Measurements from ENCODE around the gene GABRR2. TPM values are rescaled to one million over a fixed set of nuclear protein-coding genes. Genes with fewer than 3 reads are reported as not detected.

The GABRR2 gene
- 0.16 and 0.31 TPM in 2 replicates for polyA plus RNA-seq
- not detected in 2 replicates for polyA minus RNA-seq

- Histone ChIP-seq H3F3A (ENCODE audit: insufficient read depth, low read length, poor library complexity, severe bottlenecking) (no peaks in the 10 kb centered on the region), H3K27me3 (ENCODE audit: insufficient read depth, low read depth, low read length) (no peaks in the 10 kb centered on the region), H3K9me2 (ENCODE audit: insufficient read depth, low read length) (no peaks in the 10 kb centered on the region), H3K27ac (ENCODE audit: low read length) (no peak within 1 kb of the TSS), H2AFZ (ENCODE audit: low read depth, low read length) (no peak within 1 kb of the TSS), H3K9me3 (ENCODE audit: low read length) (no peaks in the 10 kb centered on the region), H3K9ac (ENCODE audit: low read length) (no peak within 1 kb of the TSS), H4K20me1 (ENCODE audit: insufficient read depth) (no peaks in the 10 kb centered on the region), H3K4me3 (ENCODE audit: low read length) (no peak within 1 kb of the TSS), H3K79me2 (replicated peaks; ENCODE audit: insufficient read depth, low read length) (no peaks in the 10 kb centered on the region), H3K4me2 (ENCODE audit: low read length) (no peak within 1 kb of the TSS), H3K36me3 (ENCODE audit: insufficient read depth, low read length) (no peaks in the 10 kb centered on the region)
- no peak for TF ChIP-seq POLR2AphosphoS5 (IDR thresholded peaks at IDR 0.05)
- TF ChIP-seq EZH2 (IDR thresholded peaks at IDR 0.05; ENCODE audit: borderline replicate concordance, insufficient read depth, low read length, poor library complexity, severe bottlenecking): no peak
- TF ChIP-seq, protein P1, sequence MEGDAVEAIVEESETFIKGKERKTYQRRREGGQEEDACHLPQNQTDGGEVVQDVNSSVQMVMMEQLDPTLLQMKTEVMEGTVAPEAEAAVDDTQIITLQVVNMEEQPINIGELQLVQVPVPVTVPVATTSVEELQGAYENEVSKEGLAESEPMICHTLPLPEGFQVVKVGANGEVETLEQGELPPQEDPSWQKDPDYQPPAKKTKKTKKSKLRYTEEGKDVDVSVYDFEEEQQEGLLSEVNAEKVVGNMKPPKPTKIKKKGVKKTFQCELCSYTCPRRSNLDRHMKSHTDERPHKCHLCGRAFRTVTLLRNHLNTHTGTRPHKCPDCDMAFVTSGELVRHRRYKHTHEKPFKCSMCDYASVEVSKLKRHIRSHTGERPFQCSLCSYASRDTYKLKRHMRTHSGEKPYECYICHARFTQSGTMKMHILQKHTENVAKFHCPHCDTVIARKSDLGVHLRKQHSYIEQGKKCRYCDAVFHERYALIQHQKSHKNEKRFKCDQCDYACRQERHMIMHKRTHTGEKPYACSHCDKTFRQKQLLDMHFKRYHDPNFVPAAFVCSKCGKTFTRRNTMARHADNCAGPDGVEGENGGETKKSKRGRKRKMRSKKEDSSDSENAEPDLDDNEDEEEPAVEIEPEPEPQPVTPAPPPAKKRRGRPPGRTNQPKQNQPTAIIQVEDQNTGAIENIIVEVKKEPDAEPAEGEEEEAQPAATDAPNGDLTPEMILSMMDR (IDR thresholded peaks at IDR 0.05; ENCODE audit: poor library complexity, severe bottlenecking): no peak
- TF ChIP-seq REST (IDR thresholded peaks at IDR 0.05; ENCODE audit: borderline replicate concordance): no peak
- no peak for TF ChIP-seq MXI1 (conservative IDR thresholded peaks at IDR 0.05; ENCODE audit: poor library complexity, severe bottlenecking)
- no peak for TF ChIP-seq EP300 (conservative IDR thresholded peaks at IDR 0.05; ENCODE audit: poor library complexity, severe bottlenecking)
- TF ChIP-seq SMC3 (conservative IDR thresholded peaks at IDR 0.05; ENCODE audit: poor library complexity): no peak
- no peak for TF ChIP-seq RAD21 (conservative IDR thresholded peaks at IDR 0.05)
- TF ChIP-seq TAF1 (IDR thresholded peaks at IDR 0.05; ENCODE audit: low read depth): no peak
Measured at GRCh38 chr6:89315249-89315885, at the start of gene GABRR2. Gene GABRR2, minus strand, starts transcription at chr6:89315299. Its CDS starts 134 bp downstream, at chr6:89315165.

DNA sequence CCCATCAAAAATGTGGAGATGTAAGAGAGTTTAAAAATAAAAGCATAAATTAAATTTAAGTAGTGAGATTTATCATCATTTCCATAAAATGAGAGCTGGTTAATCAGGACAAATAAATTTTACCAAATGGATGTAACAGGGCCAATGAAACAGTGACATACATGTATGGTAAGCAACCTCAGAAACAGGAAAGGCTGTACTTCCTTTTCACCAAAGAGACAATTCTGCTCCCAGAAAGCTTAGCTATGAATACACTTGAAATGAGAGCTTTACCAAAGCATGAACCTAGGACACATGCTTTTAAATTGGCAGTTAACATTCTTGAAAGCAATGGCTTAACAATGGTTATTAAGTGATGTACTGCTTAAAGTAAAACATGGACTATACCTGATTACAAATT lies 49.5 kb upstream of the GABRR2 start:
- H3K27ac ChIP-seq (ENCODE audit: low read length): no peak overlapping the region
- H3K4me2 ChIP-seq (ENCODE audit: low read length): no peak overlapping the region
- H3K36me3 ChIP-seq (ENCODE audit: insufficient read depth, low read length): no peaks in the 10 kb centered on the region
- TF ChIP-seq, protein P1 (IDR thresholded peaks at IDR 0.05; ENCODE audit: poor library complexity, severe bottlenecking): no peak
- TF ChIP-seq POLR2AphosphoS5 (IDR thresholded peaks at IDR 0.05) (no peak), REST (IDR thresholded peaks at IDR 0.05; ENCODE audit: borderline replicate concordance) (no peak), RAD21 (conservative IDR thresholded peaks at IDR 0.05) (no peak), MXI1 (conservative IDR thresholded peaks at IDR 0.05; ENCODE audit: poor library complexity, severe bottlenecking) (no peak), TAF1 (IDR thresholded peaks at IDR 0.05; ENCODE audit: low read depth) (no peak), EZH2 (IDR thresholded peaks at IDR 0.05; ENCODE audit: borderline replicate concordance, insufficient read depth, low read length, poor library complexity, severe bottlenecking) (no peak), EP300 (conservative IDR thresholded peaks at IDR 0.05; ENCODE audit: poor library complexity, severe bottlenecking) (no peak), SMC3 (conservative IDR thresholded peaks at IDR 0.05; ENCODE audit: poor library complexity) (no peak)
- no peak overlapping the region for H3K9ac ChIP-seq (ENCODE audit: low read length)
- H3K27me3 ChIP-seq (ENCODE audit: insufficient read depth, low read depth, low read length): no peaks in the 10 kb centered on the region
- H3K4me3 ChIP-seq (ENCODE audit: low read length): no peak overlapping the region
- no peak overlapping the region for H2AFZ ChIP-seq (ENCODE audit: low read depth, low read length)
- no peaks in the 10 kb centered on the region for H3K79me2 ChIP-seq (replicated peaks; ENCODE audit: insufficient read depth, low read length)
- H3F3A ChIP-seq (ENCODE audit: insufficient read depth, low read length, poor library complexity, severe bottlenecking): no peaks in the 10 kb centered on the region
- no peaks in the 10 kb centered on the region for H4K20me1 ChIP-seq (ENCODE audit: insufficient read depth)
- no peaks in the 10 kb centered on the region for H3K9me3 ChIP-seq (ENCODE audit: low read length)
- H3K9me2 ChIP-seq (ENCODE audit: insufficient read depth, low read length): no peaks in the 10 kb centered on the region
